Activated CD4-positive, alpha-beta T cell treated with anti-CD3 and anti-CD28 coated beads, Interleukin-2, amount 10 ng/mL, durations not matched to agents 7 days and 5 days (primary cell): ENCODE results near the gene RNF213. TPM values are rescaled to one million over a fixed set of nuclear protein-coding genes. Genes with fewer than 3 reads are reported as not detected.
"Not testable (repeated sequence)": the region's sequence is repeated elsewhere in the genome, so short reads cannot be mapped to it uniquely, and the experiment has no call there.

Experiments used
- CTCF ChIA-PET: fragments of 350-600 bp; sonication (Branson Sonifier 250); formaldehyde crosslinking; loops from one replicate; lab custom pipeline; 2021; ENCODE audit warnings: antibody characterized with exemption; lab: Charles Lee
- POLR2A ChIA-PET: fragments of 350-600 bp; sonication (Branson Sonifier 250); formaldehyde crosslinking; loops from one replicate; lab custom pipeline; 2021; ENCODE audit warnings: antibody characterized with exemption; lab: Charles Lee
- DNase-seq: peaks from one replicate; pipeline ENCODE4 v3.0.0-alpha.2; 2020
- H3K27ac Mint-ChIP-seq: one replicate; pipeline ENCODE4 v1.8.0; 2021; ENCODE audit warnings: mild to moderate bottlenecking, moderate library complexity, mixed read lengths
- H3K27me3 Mint-ChIP-seq: one replicate; pipeline ENCODE4 v1.8.0; 2021; ENCODE audit warnings: mixed read lengths
- H3K36me3 Mint-ChIP-seq: one replicate; pipeline ENCODE4 v1.8.0; 2021; ENCODE audit warnings: low read depth, mixed read lengths
- H3K4me1 Mint-ChIP-seq: one replicate; pipeline ENCODE4 v1.8.0; 2021; ENCODE audit warnings: mixed read lengths
- H3K4me3 Mint-ChIP-seq: one replicate; pipeline ENCODE4 v1.8.0; 2021; ENCODE audit warnings: mild to moderate bottlenecking, moderate library complexity, mixed read lengths
- H3K9me3 Mint-ChIP-seq: one replicate; pipeline ENCODE4 v1.8.0; 2021; ENCODE audit warnings: mixed read lengths
- total RNA-seq, 2 experiments: library from RNA; stranded (reverse); gene quantifications; one replicate each; pipeline ENCODE4 v1.2.3, GENCODE V29; 2021

RNF213 gene
- total RNA-seq, 2 experiments from 2014 or later = 579 to 602 TPM

DNA sequence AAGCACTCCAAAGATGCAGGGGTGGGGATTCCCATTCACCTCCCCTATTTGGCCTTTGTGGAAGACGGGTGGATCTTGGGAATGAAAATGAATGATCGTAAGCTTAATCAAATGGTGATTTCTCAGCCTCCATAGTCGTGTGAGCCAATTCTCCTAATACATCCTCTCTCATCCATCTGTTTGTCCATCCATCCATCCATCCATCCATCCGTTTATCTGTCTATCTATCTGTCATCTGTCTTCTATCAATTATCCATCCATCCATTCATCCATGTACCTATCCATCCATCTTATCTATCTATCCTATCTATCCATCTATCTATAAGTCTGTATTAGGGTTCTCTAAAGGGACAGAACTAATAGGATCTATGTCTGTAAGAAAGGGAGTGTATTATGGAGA is 7.8 kb downstream of the RNF213 start:
- H3K36me3 Mint-ChIP-seq = peaks cover 55% of the 10 kb centered on the region

DNA sequence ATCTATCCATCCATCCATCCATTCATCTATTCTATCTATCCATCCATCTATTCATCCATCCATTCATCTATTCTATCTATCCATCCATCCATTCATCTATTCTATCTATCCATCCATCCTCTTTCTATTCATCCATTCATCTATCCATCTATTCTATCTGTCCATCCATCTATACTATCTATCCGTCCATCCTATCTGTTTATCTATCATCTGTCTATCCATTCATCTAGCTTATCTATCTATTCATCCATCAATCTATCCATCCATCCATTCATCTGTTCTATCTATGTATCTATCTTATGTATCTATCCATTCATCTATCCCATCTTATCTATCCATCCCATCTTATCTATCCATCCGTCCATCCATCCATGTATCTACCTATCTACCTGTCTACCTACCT is 8.8 kb downstream of the RNF213 start:
- no peak overlapping the region for H3K4me3 Mint-ChIP-seq
- H3K9me3 Mint-ChIP-seq = no peaks in the 10 kb centered on the region
- ChIA-PET POLR2A (no interaction called here), CTCF (interaction anchor here (1.7 kb wide), 1 partner anchor 74 kb away, joined by 8 read pairs; no protein-coding TSS in a partner anchor)
- no peak for DNase-seq
- H3K27ac Mint-ChIP-seq = no peak overlapping the region
- peaks cover 41% of the 10 kb centered on the region for H3K4me1 Mint-ChIP-seq
- no peaks in the 10 kb centered on the region for H3K27me3 Mint-ChIP-seq
- peaks cover 52% of the 10 kb centered on the region for H3K36me3 Mint-ChIP-seq

More for the DNA sequence above, 7.8 kb downstream of the RNF213 start:
- H3K4me3 Mint-ChIP-seq = no peak overlapping the region
- no peak for DNase-seq
- peaks cover 37% of the 10 kb centered on the region for H3K4me1 Mint-ChIP-seq
- no peaks in the 10 kb centered on the region for H3K27me3 Mint-ChIP-seq
- no peaks in the 10 kb centered on the region for H3K9me3 Mint-ChIP-seq
- POLR2A ChIA-PET = no interaction called here
- H3K27ac Mint-ChIP-seq = no peak overlapping the region
- CTCF ChIA-PET = interaction anchor here (0.6 to 1.2 kb wide), 2 partner anchors 30 to 66 kb away, joined by 3 read pairs; no protein-coding TSS in a partner anchor

DNA sequence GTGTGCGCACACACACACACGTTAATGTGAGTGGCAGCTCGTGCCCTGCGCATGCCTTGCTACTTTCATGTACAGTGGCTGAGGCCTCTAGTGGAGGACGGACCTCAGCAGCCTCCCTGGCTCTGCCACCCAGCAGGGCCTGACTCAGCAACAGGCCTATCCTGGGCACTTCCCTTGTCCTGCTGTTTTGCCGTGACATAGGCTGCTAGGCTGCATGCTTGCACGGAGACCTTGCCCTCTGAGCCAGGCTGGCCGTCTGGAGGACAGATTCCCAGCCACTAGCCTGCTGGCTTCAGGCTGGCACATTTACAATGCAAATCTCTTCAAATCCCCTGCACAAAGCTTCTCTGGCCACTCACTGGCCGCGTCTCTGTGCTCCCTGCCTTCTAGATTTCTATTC is 9.5 kb downstream of the RNF213 start:
- ChIA-PET CTCF (interaction anchor here (1.7 kb wide), 1 partner anchor 75 kb away, joined by 8 read pairs; no protein-coding TSS in a partner anchor), POLR2A (no interaction called here)
- no peaks in the 10 kb centered on the region for H3K9me3 Mint-ChIP-seq
- no peak overlapping the region for H3K4me3 Mint-ChIP-seq
- no peak for DNase-seq
- peaks cover 40% of the 10 kb centered on the region for H3K4me1 Mint-ChIP-seq
- peaks cover 46% of the 10 kb centered on the region for H3K36me3 Mint-ChIP-seq
- H3K27me3 Mint-ChIP-seq = no peaks in the 10 kb centered on the region
- H3K27ac Mint-ChIP-seq = no peak overlapping the region

DNA sequence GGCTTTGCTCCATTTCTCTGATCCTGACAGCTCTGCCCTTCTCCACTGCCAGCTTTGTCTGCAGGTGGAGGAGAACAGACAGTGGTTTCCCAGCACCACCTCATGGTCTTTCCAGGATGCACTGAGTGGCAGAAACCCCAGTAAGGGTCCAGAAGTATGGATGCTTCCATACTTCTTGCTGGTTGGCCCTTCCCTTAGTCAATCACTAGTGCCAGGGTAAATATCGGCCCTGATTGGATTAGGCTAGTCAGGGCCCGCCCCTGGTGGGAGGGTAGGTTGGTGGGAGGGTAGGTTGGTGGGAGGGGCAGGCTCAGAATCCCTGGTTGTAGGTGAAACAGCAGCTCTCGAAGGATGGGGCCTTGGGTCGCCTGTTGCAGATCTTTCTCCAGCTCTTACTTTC is 10.2 kb downstream of the RNF213 start:
- Mint-ChIP-seq H3K36me3 (peaks cover 42% of the 10 kb centered on the region), H3K27ac (peak overlapping the region; percentile 74), H3K9me3 (no peaks in the 10 kb centered on the region), H3K4me3 (no peak overlapping the region), H3K27me3 (no peaks in the 10 kb centered on the region), H3K4me1 (peaks cover 36% of the 10 kb centered on the region)
- peak; percentile 52 for DNase-seq
- CTCF ChIA-PET = interaction anchor here (1.0 to 1.7 kb wide), 2 partner anchors 12 to 75 kb away, joined by 4 to 8 read pairs; no protein-coding TSS in a partner anchor
- POLR2A ChIA-PET = no interaction called here

DNA sequence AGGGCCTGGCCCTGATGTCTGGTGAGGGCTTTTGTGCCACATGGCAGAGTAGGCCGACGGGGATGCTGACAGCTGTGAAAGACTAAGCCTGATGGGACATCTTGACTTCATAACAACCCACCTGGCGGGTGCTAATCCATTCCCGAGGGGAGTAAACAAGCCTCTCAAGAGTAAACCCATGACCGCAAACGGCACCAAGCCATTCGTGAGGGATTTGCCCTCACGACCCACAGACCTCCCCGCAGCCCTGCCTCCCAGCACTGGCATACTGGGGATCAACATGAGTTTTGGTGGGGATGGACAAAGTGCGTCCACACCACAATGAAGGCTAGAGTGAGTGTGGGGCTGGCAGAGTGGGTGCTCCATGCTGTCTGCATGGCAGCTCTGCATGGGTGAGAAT is 11.7 kb downstream of the RNF213 start:
- no peak overlapping the region for H3K4me3 Mint-ChIP-seq
- H3K9me3 Mint-ChIP-seq = no peaks in the 10 kb centered on the region
- ChIA-PET POLR2A (no interaction called here), CTCF (interaction anchor here (1.5 kb wide), 1 partner anchor 171 kb away, joined by 3 read pairs; the partner anchor contains the start of gene GAA)
- no peaks in the 10 kb centered on the region for H3K27me3 Mint-ChIP-seq
- no peak for DNase-seq
- H3K4me1 Mint-ChIP-seq = peaks cover 36% of the 10 kb centered on the region
- no peak overlapping the region for H3K27ac Mint-ChIP-seq
- peaks cover 42% of the 10 kb centered on the region for H3K36me3 Mint-ChIP-seq

DNA sequence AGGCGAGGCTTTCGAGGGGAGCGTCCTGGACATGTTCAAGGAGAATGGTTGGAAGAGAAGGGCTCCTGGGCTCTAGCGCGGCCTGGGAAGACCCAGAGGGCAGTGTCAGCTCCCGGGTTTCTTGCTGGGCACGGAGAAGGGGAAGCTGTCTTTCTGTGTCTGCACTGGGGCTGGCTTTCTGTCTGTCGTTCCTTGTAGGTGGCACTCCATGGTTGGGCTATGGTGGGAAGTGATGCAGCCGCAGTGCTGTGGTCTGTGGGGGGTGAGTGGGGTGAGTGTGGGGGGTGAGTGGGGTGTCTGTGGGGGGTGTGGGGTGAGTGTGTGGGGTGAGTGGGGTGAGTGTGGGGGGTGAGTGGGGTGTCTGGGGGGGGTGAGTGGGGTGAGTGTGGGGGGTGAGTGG is 13.7 kb downstream of the RNF213 start:
- Mint-ChIP-seq H3K36me3 (peaks cover 47% of the 10 kb centered on the region), H3K27me3 (no peaks in the 10 kb centered on the region), H3K27ac (peak overlapping the region; percentile 66), H3K4me3 (peak overlapping the region; percentile 38), H3K4me1 (peaks cover 33% of the 10 kb centered on the region), H3K9me3 (no peaks in the 10 kb centered on the region)
- ChIA-PET POLR2A (no interaction called here), CTCF (interaction anchor here (1.0 kb wide), 1 partner anchor 9 kb away, joined by 5 read pairs; no protein-coding TSS in a partner anchor)
- DNase-seq = no peak

GRCh38 chr17:80274871-80275449 is 14.3 kb downstream of the RNF213 start:
- Mint-ChIP-seq H3K36me3 (peaks cover 53% of the 10 kb centered on the region), H3K27ac (no peak overlapping the region), H3K4me3 (no peak overlapping the region), H3K27me3 (no peaks in the 10 kb centered on the region), H3K4me1 (peaks cover 35% of the 10 kb centered on the region), H3K9me3 (no peaks in the 10 kb centered on the region)
- ChIA-PET CTCF (interaction anchor here (1.0 to 1.1 kb wide), 2 partner anchors 10 to 47 kb away, joined by 3 to 5 read pairs; no protein-coding TSS in a partner anchor), POLR2A (no interaction called here)
- DNase-seq = no peak

- H3K4me1 Mint-ChIP-seq = peaks cover 39% of the 10 kb centered on the region
- H3K4me3 Mint-ChIP-seq, H3K27me3 Mint-ChIP-seq, H3K9me3 Mint-ChIP-seq, DNase-seq, H3K27ac Mint-ChIP-seq, POLR2A ChIA-PET: not testable (repeated sequence)
- CTCF ChIA-PET = interaction anchor here (0.6 to 1.1 kb wide), 2 partner anchors 46 to 69 kb away, joined by 3 read pairs; no protein-coding TSS in a partner anchor
- H3K36me3 Mint-ChIP-seq = peaks cover 61% of the 10 kb centered on the region
Measured at GRCh38 chr17:80275857-80276256, 15.2 kb downstream of the RNF213 start.

- ChIA-PET CTCF (interaction anchor here (1.0 to 1.7 kb wide), 5 partner anchors 9 to 17 kb away, joined by 3 to 6 read pairs (median 3); no protein-coding TSS in a partner anchor), POLR2A (no interaction called here)
- Mint-ChIP-seq H3K36me3 (peaks cover 55% of the 10 kb centered on the region), H3K4me3 (no peak overlapping the region), H3K9me3 (no peaks in the 10 kb centered on the region), H3K4me1 (peaks cover 38% of the 10 kb centered on the region), H3K27ac (no peak overlapping the region), H3K27me3 (no peaks in the 10 kb centered on the region)
- no peak for DNase-seq
Measured at GRCh38 chr17:80277751-80278671, 17.4 kb downstream of the RNF213 start.

DNA sequence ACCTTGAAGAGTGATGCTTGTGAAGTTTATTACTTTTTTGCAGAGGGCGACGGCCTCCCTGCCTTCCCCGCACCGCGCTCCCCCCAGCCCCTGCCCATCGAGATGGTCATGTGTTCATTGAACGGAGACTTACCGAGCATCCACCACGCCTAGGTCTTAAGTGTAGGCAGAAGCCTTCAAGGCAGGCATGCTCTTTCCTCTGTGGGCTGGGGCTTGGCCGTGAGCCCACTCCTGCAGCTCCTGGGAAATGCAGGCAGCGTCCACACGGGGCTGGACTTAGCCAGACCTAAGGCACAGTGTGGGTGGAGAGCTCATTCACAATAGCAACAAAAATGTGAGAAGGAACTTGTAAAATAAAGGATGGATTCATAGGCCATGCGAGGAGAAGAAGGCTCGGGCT is 19.2 kb downstream of the RNF213 start:
- POLR2A ChIA-PET = interaction anchor here (0.7 kb wide), 1 partner anchor 1387 kb away, joined by 8 read pairs; the partner anchor contains the start of gene CCDC137
- H3K4me1 Mint-ChIP-seq = peaks cover 31% of the 10 kb centered on the region
- DNase-seq = no peak
- peaks cover 53% of the 10 kb centered on the region for H3K36me3 Mint-ChIP-seq
- no peak overlapping the region for H3K27ac Mint-ChIP-seq
- CTCF ChIA-PET = no interaction called here
- no peaks in the 10 kb centered on the region for H3K9me3 Mint-ChIP-seq
- no peaks in the 10 kb centered on the region for H3K27me3 Mint-ChIP-seq
- H3K4me3 Mint-ChIP-seq = no peak overlapping the region

DNA sequence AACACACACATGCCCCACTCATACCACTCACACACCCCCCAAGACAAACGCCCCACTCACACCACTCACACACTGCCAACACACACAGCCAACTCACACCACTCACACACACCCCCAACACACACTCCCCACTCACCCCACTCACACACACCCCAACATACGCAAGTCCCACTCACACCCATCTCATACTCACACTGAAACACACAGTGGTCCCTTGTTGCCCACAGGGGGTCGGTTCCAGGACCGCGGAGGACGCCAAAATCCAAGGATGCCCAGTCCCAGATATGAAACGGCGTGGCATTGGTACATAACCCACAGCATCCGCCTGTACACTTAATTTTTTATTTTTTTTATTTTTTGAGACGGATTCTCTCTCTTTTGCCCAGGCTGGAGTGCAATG is 20.9 kb downstream of the RNF213 start:
- Mint-ChIP-seq H3K4me1 (peaks cover 28% of the 10 kb centered on the region), H3K36me3 (peaks cover 51% of the 10 kb centered on the region), H3K4me3 (no peak overlapping the region), H3K9me3 (no peaks in the 10 kb centered on the region), H3K27me3 (no peaks in the 10 kb centered on the region), H3K27ac (no peak overlapping the region)
- POLR2A ChIA-PET = interaction anchor here (0.6 kb wide), 1 partner anchor 9 kb away, joined by 3 read pairs; no protein-coding TSS in a partner anchor
- no peak for DNase-seq
- CTCF ChIA-PET = no interaction called here

DNA sequence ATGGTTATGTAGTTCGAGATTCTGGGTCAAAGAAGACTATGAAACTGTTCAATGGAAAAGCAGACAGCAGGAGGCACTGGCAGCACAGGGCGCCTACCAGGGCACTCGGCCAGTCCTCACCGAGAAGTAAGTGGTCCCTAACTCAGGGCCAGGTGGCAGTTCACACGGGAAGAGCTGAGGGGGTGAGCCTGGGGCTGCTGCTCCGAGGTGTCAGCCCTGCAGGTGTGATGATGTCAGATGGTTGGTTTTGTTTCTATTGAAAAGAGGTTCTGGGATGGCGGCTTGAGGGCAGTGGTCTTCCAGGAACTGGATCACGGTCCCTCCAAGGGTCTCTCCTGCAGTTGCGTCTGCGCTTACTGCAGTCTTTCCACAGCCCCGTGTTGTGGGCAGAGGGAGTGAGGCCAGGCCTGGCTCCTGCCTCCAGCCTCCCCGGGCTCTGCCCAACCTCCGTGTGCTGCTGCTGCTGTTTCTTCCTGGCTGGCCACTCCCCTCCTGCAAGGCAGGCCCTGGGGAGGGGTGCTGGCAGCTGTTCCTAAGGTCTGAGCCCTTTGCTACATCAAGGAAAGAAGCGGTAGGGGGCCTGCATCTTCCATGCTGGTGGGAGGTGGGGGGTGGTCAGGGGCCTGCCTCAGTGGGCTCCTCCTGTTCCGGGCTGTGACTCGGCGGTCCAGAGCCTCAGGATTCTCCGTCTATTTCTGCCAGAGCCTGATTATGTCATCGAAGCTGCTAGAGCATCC is 22.6 kb downstream of the RNF213 start:
- CTCF ChIA-PET = interaction anchor here (1.0 to 1.1 kb wide), 3 partner anchors 19 to 182 kb away, joined by 3 to 4 read pairs (median 4); partner anchors contain the start of gene GAA
- Mint-ChIP-seq H3K27me3 (no peaks in the 10 kb centered on the region), H3K27ac (no peak overlapping the region), H3K4me1 (peaks cover 24% of the 10 kb centered on the region), H3K9me3 (no peaks in the 10 kb centered on the region), H3K36me3 (peaks cover 48% of the 10 kb centered on the region), H3K4me3 (no peak overlapping the region)
- DNase-seq = no peak
- POLR2A ChIA-PET = no interaction called here
